Astrocyte (in vitro differentiated cells and primary cell): Measurements from ENCODE around the gene LMBRD1. TPM values are rescaled to one million over a fixed set of nuclear protein-coding genes. Genes with fewer than 3 reads are reported as not detected.
A peak's percentile ranks its signal among the peaks of the same experiment; 100 is the strongest.
"Not testable (repeated sequence)": the region's sequence is repeated elsewhere in the genome, so short reads cannot be mapped to it uniquely, and the experiment has no call there.

ENCODE experiments used
- DNase-seq: peaks from one replicate; pipeline ENCODE4 v3.0.0-alpha.2; 2010; ENCODE audit warnings: low read depth
- FAIRE-seq: peaks from 2 replicates; lab custom pipeline; 2011; peaks lifted over from hg19 to GRCh38; lab: Jason Lieb, UNC
- H2AFZ ChIP-seq: 2 replicates; pipeline ENCODE4 v1.6.0; 2012; ENCODE audit warnings: low read depth, low read length, inconsistent platforms
- H3K27ac ChIP-seq: 2 replicates; pipeline ENCODE4 v1.5.1; 2011; ENCODE audit warnings: low read depth, low read length, inconsistent platforms
- H3K27me3 ChIP-seq: 2 replicates; pipeline ENCODE4 v1.6.0; 2011; ENCODE audit warnings: low read length, inconsistent platforms; ENCODE audit not compliant: insufficient read depth
- H3K36me3 ChIP-seq: 2 replicates; pipeline ENCODE4 v1.5.1; 2011; ENCODE audit warnings: low read length, inconsistent platforms; ENCODE audit not compliant: insufficient read depth
- H3K4me1 ChIP-seq: 2 replicates; pipeline ENCODE4 v1.5.1; 2011; ENCODE audit warnings: low read length, inconsistent platforms; ENCODE audit not compliant: insufficient read depth
- H3K4me2 ChIP-seq: 2 replicates; pipeline ENCODE4 v1.6.0; 2012; ENCODE audit warnings: low read length, inconsistent platforms
- H3K4me3 ChIP-seq: 2 replicates; pipeline ENCODE4 v1.5.1; 2011; ENCODE audit warnings: low read depth, mild to moderate bottlenecking, low read length, inconsistent platforms; ENCODE audit not compliant: insufficient read depth
- H3K79me2 ChIP-seq: 2 replicates; pipeline ENCODE4 v1.6.0; 2012; ENCODE audit warnings: mild to moderate bottlenecking, low read length, inconsistent platforms; ENCODE audit not compliant: insufficient read depth
- H3K9ac ChIP-seq: 2 replicates; pipeline ENCODE4 v1.6.0; 2012; ENCODE audit warnings: mild to moderate bottlenecking, low read length, inconsistent platforms
- H3K9me3 ChIP-seq: 2 replicates; pipeline ENCODE4 v1.5.1; 2012; ENCODE audit warnings: low read depth, mild to moderate bottlenecking, low read length, inconsistent platforms; ENCODE audit not compliant: insufficient read depth
- H4K20me1 ChIP-seq: 2 replicates; pipeline ENCODE4 v1.6.0; 2012; ENCODE audit warnings: low read length, inconsistent platforms; ENCODE audit not compliant: insufficient read depth
- H3K27ac Mint-ChIP-seq: one replicate; pipeline ENCODE4 v1.8.0; 2021; ENCODE audit warnings: mild to moderate bottlenecking, mixed read lengths; ENCODE audit not compliant: unreplicated experiment
- H3K27me3 Mint-ChIP-seq: one replicate; pipeline ENCODE4 v1.8.0; 2021; ENCODE audit warnings: low read depth, mixed read lengths; ENCODE audit not compliant: unreplicated experiment
- H3K36me3 Mint-ChIP-seq: one replicate; pipeline ENCODE4 v1.8.0; 2021; ENCODE audit warnings: low read depth, mixed read lengths; ENCODE audit not compliant: unreplicated experiment
- H3K4me1 Mint-ChIP-seq: one replicate; pipeline ENCODE4 v1.8.0; 2021; ENCODE audit warnings: low read depth, mixed read lengths; ENCODE audit not compliant: unreplicated experiment
- H3K4me3 Mint-ChIP-seq: one replicate; pipeline ENCODE4 v1.8.0; 2021; ENCODE audit warnings: mild to moderate bottlenecking, moderate library complexity, mixed read lengths; ENCODE audit not compliant: unreplicated experiment
- H3K9me3 Mint-ChIP-seq: one replicate; pipeline ENCODE4 v1.8.0; 2021; ENCODE audit warnings: mild to moderate bottlenecking, mixed read lengths; ENCODE audit not compliant: unreplicated experiment
- CTCF ChIP-seq: IDR thresholded peaks from 2 replicates; pipeline ENCODE4 v1.5.1; 2011; ENCODE audit warnings: low read depth, mild to moderate bottlenecking, inconsistent platforms, low read length, moderate library complexity; ENCODE audit not compliant: insufficient read depth
- EZH2 ChIP-seq: IDR thresholded peaks from 2 replicates; pipeline ENCODE4 v1.6.1; 2012; ENCODE audit warnings: mild to moderate bottlenecking, low read length, inconsistent platforms; ENCODE audit not compliant: insufficient read depth
- total RNA-seq: library from RNA; stranded (reverse); gene quantifications from 2 replicates; pipeline ENCODE4 v1.2.1, GENCODE V29; 2021

The LMBRD1 gene
- total RNA-seq, 1 donor from 2014 or later, result 22.0 TPM

- H3K9me3 Mint-ChIP-seq, result no peaks in the 10 kb centered on the region
- DNase-seq (peak; percentile 71), FAIRE-seq (no peak)
- Histone ChIP-seq H3K4me1 (peaks cover 4% of the 10 kb centered on the region), H3K27ac (no peak overlapping the region), H2AFZ (no peak overlapping the region), H3K9me3 (no peaks in the 10 kb centered on the region), H3K4me2 (no peak overlapping the region), H3K4me3 (no peak overlapping the region), H3K9ac (no peak overlapping the region), H4K20me1 (no peaks in the 10 kb centered on the region), H3K36me3 (no peaks in the 10 kb centered on the region), H3K27me3 (no peaks in the 10 kb centered on the region), H3K79me2 (no peaks in the 10 kb centered on the region)
- no peaks in the 10 kb centered on the region for H3K36me3 Mint-ChIP-seq
- peaks cover 9% of the 10 kb centered on the region for H3K4me1 Mint-ChIP-seq
- no peak for TF ChIP-seq EZH2
- H3K27me3 Mint-ChIP-seq, result no peaks in the 10 kb centered on the region
- H3K4me3 Mint-ChIP-seq, result no peak overlapping the region
- H3K27ac Mint-ChIP-seq, result no peak overlapping the region
Observed at GRCh38 chr6:69827276-69827893, 30.6 kb upstream of the LMBRD1 start.

GRCh38 chr6:69825904-69826303 lies 29.1 kb upstream of the LMBRD1 start:
- Mint-ChIP-seq H3K4me3 (no peak overlapping the region), H3K4me1 (peaks cover 9% of the 10 kb centered on the region), H3K36me3 (no peaks in the 10 kb centered on the region), H3K9me3 (no peaks in the 10 kb centered on the region), H3K27ac (no peak overlapping the region), H3K27me3 (no peaks in the 10 kb centered on the region)
- TF ChIP-seq EZH2 (no peak), CTCF (no peak)
- no peak overlapping the region for H3K4me2 ChIP-seq
- FAIRE-seq, result no peak
- no peaks in the 10 kb centered on the region for H3K36me3 ChIP-seq
- H3K4me3 ChIP-seq, result no peak overlapping the region
- peaks cover 4% of the 10 kb centered on the region for H3K4me1 ChIP-seq
- no peaks in the 10 kb centered on the region for H4K20me1 ChIP-seq
- H3K79me2 ChIP-seq, result no peaks in the 10 kb centered on the region
- no peak overlapping the region for H3K9ac ChIP-seq
- no peaks in the 10 kb centered on the region for H3K9me3 ChIP-seq
- peak overlapping the region; percentile 23 for H2AFZ ChIP-seq
- peak; percentile 8 for DNase-seq
- H3K27me3 ChIP-seq, result no peaks in the 10 kb centered on the region
- H3K27ac ChIP-seq, result no peak overlapping the region

- H3K4me3 ChIP-seq, FAIRE-seq, H3K27me3 ChIP-seq, H3K36me3 Mint-ChIP-seq, H3K27ac ChIP-seq, H3K4me1 Mint-ChIP-seq, H3K9ac ChIP-seq, H3K36me3 ChIP-seq, H3K4me2 ChIP-seq, H3K4me1 ChIP-seq, H3K27ac Mint-ChIP-seq, DNase-seq, H3K9me3 ChIP-seq, H4K20me1 ChIP-seq, H3K79me2 ChIP-seq, H3K27me3 Mint-ChIP-seq, H3K4me3 Mint-ChIP-seq, H2AFZ ChIP-seq, H3K9me3 Mint-ChIP-seq: not testable (repeated sequence)
Observed at GRCh38 chr6:69824355-69824754, 27.5 kb upstream of the LMBRD1 start.
